Colonic mucosa (tissue), 4 donors: ENCODE measurements around the gene SLC16A6. TPM values are rescaled to one million over a fixed set of nuclear protein-coding genes. Genes with fewer than 3 reads are reported as not detected.
"Not testable (repeated sequence)": the region's sequence is repeated elsewhere in the genome, so short reads cannot be mapped to it uniquely, and the experiment has no call there.

ENCODE experiments used
- DNase-seq: peaks from one replicate; pipeline ENCODE4 v3.0.0-alpha.2; 2020
- H3K27ac ChIP-seq: fragments of 200-600 bp; one replicate; pipeline ENCODE4 v1.8.0; 2021
- H3K27me3 ChIP-seq: fragments of 200-600 bp; one replicate; pipeline ENCODE4 v1.8.0; 2021
- H3K36me3 ChIP-seq: fragments of 200-600 bp; one replicate; pipeline ENCODE4 v1.8.0; 2021
- H3K4me1 ChIP-seq: fragments of 200-600 bp; one replicate; pipeline ENCODE4 v1.8.0; 2021; ENCODE audit warnings: mild to moderate bottlenecking
- H3K4me3 ChIP-seq: fragments of 200-600 bp; one replicate; pipeline ENCODE4 v1.8.0; 2021
- H3K9ac ChIP-seq, 2 donors: one replicate each; pipeline ENCODE4 v1.7.0; 2013; ENCODE audit warnings: control low read depth in 2 of 2, low read depth in 2 of 2, low read length in 2 of 2
- H3K9me3 ChIP-seq: fragments of 200-600 bp; one replicate; pipeline ENCODE4 v1.8.0; 2021
- CTCF ChIP-seq: fragments of 200-600 bp; IDR thresholded peaks from one replicate; pipeline ENCODE4 v1.8.0; 2022; ENCODE audit warnings: antibody characterized with exemption, mild to moderate bottlenecking
- intact Hi-C: fragments of 100-400 bp; cut with DNase I; formaldehyde crosslinking; loops from one replicate; pipeline ENCODE4 v1.14.1; 2022
- total RNA-seq, 2 donors: library from RNA; stranded (reverse); fragmentation: NEBNext Ultra II Directional in 1 of 2; extraction: Animal tissue kit (Norgen Biotek cat#: 25700) in 1 of 2; gene quantifications; one replicate each; pipeline ENCODE4 v1.2.1, GENCODE V29; 2021
- donor health status: healthy.
- donor health status: DM: no; HTN: no; CAD: no.
- donor health status: DM: no; HTN: no; CAD: no.

Gene SLC16A6
- total RNA-seq, 2 donors from 2014 or later = 0.15 to 0.19 TPM

- peak; percentile 27 for DNase-seq
- H3K36me3 ChIP-seq, H3K27me3 ChIP-seq, intact Hi-C loops, H3K27ac ChIP-seq, H3K4me1 ChIP-seq, H3K4me3 ChIP-seq, H3K9ac ChIP-seq, H3K9me3 ChIP-seq: not testable (repeated sequence)
Measured at GRCh38 chr17:68234726-68235335, 56.1 kb downstream of the SLC16A6 start.

- intact Hi-C loops, DNase-seq, H3K4me3 ChIP-seq, H3K27ac ChIP-seq, H3K4me1 ChIP-seq, H3K9me3 ChIP-seq, H3K27me3 ChIP-seq, H3K36me3 ChIP-seq, H3K9ac ChIP-seq: not testable (repeated sequence)
Measured at GRCh38 chr17:68232741-68233140, 58.2 kb downstream of the SLC16A6 start.

- intact Hi-C loops = no loop called here
- no peaks in the 10 kb centered on the region for H3K36me3 ChIP-seq
- no peaks in the 10 kb centered on the region for H3K27me3 ChIP-seq
- no peak overlapping the region for H3K4me3 ChIP-seq
- DNase-seq = no peak
- no peaks in the 10 kb centered on the region for H3K9me3 ChIP-seq
- H3K4me1 ChIP-seq = no peaks in the 10 kb centered on the region
- no peak overlapping the region for H3K9ac ChIP-seq
- H3K27ac ChIP-seq = no peak overlapping the region
- TF ChIP-seq CTCF = no peak
Measured at GRCh38 chr17:68231541-68231940, 59.4 kb downstream of the SLC16A6 start.

- H3K4me1 ChIP-seq, intact Hi-C loops: not testable (repeated sequence)
Measured at GRCh38 chr17:68231131-68231530, 59.8 kb downstream of the SLC16A6 start.

GRCh38 chr17:68229619-68230018 lies 61.3 kb downstream of the SLC16A6 start:
- H3K9me3 ChIP-seq = no peaks in the 10 kb centered on the region
- DNase-seq = no peak
- no peak overlapping the region for H3K4me3 ChIP-seq
- H3K27me3 ChIP-seq = no peaks in the 10 kb centered on the region
- no peaks in the 10 kb centered on the region for H3K4me1 ChIP-seq
- no peaks in the 10 kb centered on the region for H3K36me3 ChIP-seq
- H3K27ac ChIP-seq = no peak overlapping the region
- no peak for TF ChIP-seq CTCF
- H3K9ac ChIP-seq = no peak overlapping the region
- intact Hi-C loops = no loop called here

More at GRCh38 chr17:68231131-68231530, 59.8 kb downstream of the SLC16A6 start:
- not testable (repeated sequence) for H3K4me3 ChIP-seq, H3K9me3 ChIP-seq, H3K36me3 ChIP-seq, H3K9ac ChIP-seq, DNase-seq, H3K27ac ChIP-seq, H3K27me3 ChIP-seq

GRCh38 chr17:68228817-68229570 lies 61.9 kb downstream of the SLC16A6 start:
- Histone ChIP-seq H3K4me3 (no peak overlapping the region), H3K36me3 (no peaks in the 10 kb centered on the region), H3K4me1 (no peaks in the 10 kb centered on the region), H3K9ac (no peak overlapping the region), H3K27ac (no peak overlapping the region), H3K27me3 (no peaks in the 10 kb centered on the region), H3K9me3 (no peaks in the 10 kb centered on the region)
- intact Hi-C loops = no loop called here
- no peak for TF ChIP-seq CTCF
- no peak for DNase-seq

GRCh38 chr17:68228039-68228680 lies 62.8 kb downstream of the SLC16A6 start:
- H3K4me1 ChIP-seq, H3K9me3 ChIP-seq, H3K27me3 ChIP-seq, H3K9ac ChIP-seq, H3K36me3 ChIP-seq, intact Hi-C loops, H3K4me3 ChIP-seq, DNase-seq, H3K27ac ChIP-seq: not testable (repeated sequence)

GRCh38 chr17:68225055-68225454 lies 65.9 kb downstream of the SLC16A6 start:
- H3K9ac ChIP-seq, H3K9me3 ChIP-seq, H3K4me3 ChIP-seq, intact Hi-C loops, DNase-seq, H3K36me3 ChIP-seq, H3K27ac ChIP-seq, H3K27me3 ChIP-seq, H3K4me1 ChIP-seq: not testable (repeated sequence)
